HepG2 (cell line): ENCODE results near the gene C16orf54.

ENCODE experiments used
- ATF7-NPFF ChIP-seq: sonication (generic); formaldehyde crosslinking; IDR thresholded peaks from 2 replicates; pipeline ENCODE4 v1.8.1; 2023; ENCODE audit warnings: mild to moderate bottlenecking, low read depth, missing genetic modification reagents, moderate library complexity
- ELF1 ChIP-seq: sonication (generic); formaldehyde crosslinking; IDR thresholded peaks from 2 replicates; pipeline ENCODE4 v1.4.0; 2020; ENCODE audit warnings: missing genetic modification reagents
- GMEB1 ChIP-seq: sonication (generic); formaldehyde crosslinking; IDR thresholded peaks from 2 replicates; pipeline ENCODE4 v1.5.1; 2020; ENCODE audit warnings: missing genetic modification reagents, mild to moderate bottlenecking, borderline replicate concordance
- PCBP2 ChIP-seq: fragments of 200-400 bp; formaldehyde crosslinking; optimal IDR thresholded peaks from 2 replicates; pipeline ENCODE3; 2018; ENCODE audit warnings: low read length, low read depth; ENCODE audit not compliant: poor library complexity, severe bottlenecking
- PHF21A ChIP-seq: sonication (generic); formaldehyde crosslinking; IDR thresholded peaks from 2 replicates; pipeline ENCODE4 v1.5.0; 2020; ENCODE audit warnings: mild to moderate bottlenecking, missing genetic modification reagents
- RAD21 ChIP-seq: fragments of 450-650 bp; formaldehyde crosslinking; IDR thresholded peaks from 2 replicates; pipeline ENCODE4 v1.5.0; 2020; ENCODE audit warnings: mild to moderate bottlenecking
- ZBTB26 ChIP-seq: IDR thresholded peaks from 2 replicates; pipeline ENCODE4 v1.6.1; 2016; ENCODE audit warnings: missing compliant biosample characterization, missing genetic modification reagents, borderline replicate concordance
- ZNF18 ChIP-seq: sonication (generic); formaldehyde crosslinking; IDR thresholded peaks from 2 replicates; pipeline ENCODE4 v1.8.0; 2022; ENCODE audit warnings: mild to moderate bottlenecking, missing genetic modification reagents; ENCODE audit not compliant: insufficient replicate concordance
- ZNF382 ChIP-seq: sonication (generic); formaldehyde crosslinking; IDR thresholded peaks from 2 replicates; pipeline ENCODE4 v1.5.0; 2020; ENCODE audit warnings: missing genetic modification reagents, mild to moderate bottlenecking, borderline replicate concordance
- ZNF510 ChIP-seq: sonication (generic); formaldehyde crosslinking; IDR thresholded peaks from 2 replicates; pipeline ENCODE4 v1.4.0; 2020; ENCODE audit warnings: low read depth, mild to moderate bottlenecking, missing genetic modification reagents
- ZSCAN20 ChIP-seq: sonication (generic); formaldehyde crosslinking; IDR thresholded peaks from 2 replicates; pipeline ENCODE4 v1.4.0; 2020; ENCODE audit warnings: missing genetic modification reagents, mild to moderate bottlenecking, borderline replicate concordance

- no peak for TF ChIP-seq ZBTB26 (CRISPR knock-in tag)
- TF ChIP-seq PCBP2, result no peak
- no peak for TF ChIP-seq RAD21 (CRISPR knock-in tag)
- TF ChIP-seq ZNF382 (CRISPR knock-in tag), result no peak
- no peak for TF ChIP-seq ATF7-NPFF (CRISPR knock-in tag)
- TF ChIP-seq PHF21A (CRISPR knock-in tag), result no peak
- no peak for TF ChIP-seq ZNF510 (CRISPR knock-in tag)
- no peak for TF ChIP-seq ZNF18 (CRISPR knock-in tag)
- TF ChIP-seq GMEB1 (CRISPR knock-in tag), result no peak
- no peak for TF ChIP-seq ZSCAN20 (CRISPR knock-in tag)
- TF ChIP-seq ELF1 (CRISPR knock-in tag), result no peak
Measured at GRCh38 chr16:29742683-29743275, 3.0 kb downstream of the C16orf54 start.
